IMR-90 (cell line): Measurements from ENCODE around the gene CCR9. TPM values are rescaled to one million over a fixed set of nuclear protein-coding genes. Genes with fewer than 3 reads are reported as not detected.

Experiments used
- ATAC-seq: fragments of 200-7000 bp; cut with Tn5 transposase; 2 replicates; pipeline ENCODE4 v1.9.1; 2020; ENCODE audit warnings: low read depth, mild to moderate bottlenecking, moderate library complexity
- BruUV-seq: library from RNA; stranded (reverse); fragments of 400-500 nt; replicated peaks from 2 replicates; lab custom pipeline; 2021; lab: Mats Ljungman, UMichigan
- CTCF ChIA-PET: fragments of 300-600 bp; formaldehyde crosslinking; extraction: SDS; loops from one replicate; lab custom pipeline; 2021; ENCODE audit warnings: antibody characterized with exemption; lab: Yijun Ruan, JAX
- POLR2A ChIA-PET: fragments of 300-600 bp; sonication (Branson Sonifier 250); formaldehyde crosslinking; loops from one replicate; lab custom pipeline; 2022; ENCODE audit warnings: antibody characterized with exemption; ENCODE audit not compliant: unreplicated experiment; lab: Charles Lee
- DNase-seq: peaks from one replicate; pipeline ENCODE4 v3.0.0; 2013
- H2AFZ ChIP-seq: replicated peaks from 2 replicates; pipeline ENCODE3; 2013; ENCODE audit warnings: low read length, mild to moderate bottlenecking; ENCODE audit not compliant: poor library complexity
- H2AK5ac ChIP-seq: 2 replicates; pipeline ENCODE4 v1.6.1; 2013; ENCODE audit warnings: low read depth, low read length, inconsistent platforms
- H2AK9ac ChIP-seq: replicated peaks from 2 replicates; pipeline ENCODE3; 2013; ENCODE audit warnings: mild to moderate bottlenecking, low read depth, low read length, moderate library complexity; ENCODE audit not compliant: poor library complexity
- H2BK120ac ChIP-seq: 2 replicates; pipeline ENCODE4 v1.6.1; 2013; ENCODE audit warnings: low read depth, low read length, inconsistent platforms
- H2BK15ac ChIP-seq: 3 replicates; pipeline ENCODE4 v1.6.1; 2013; ENCODE audit warnings: low read depth, low read length, inconsistent platforms
- H2BK20ac ChIP-seq: 2 replicates; pipeline ENCODE4 v1.6.1; 2013; ENCODE audit warnings: low read depth, mild to moderate bottlenecking, inconsistent platforms, low read length, moderate library complexity
- H2BK5ac ChIP-seq: 2 replicates; pipeline ENCODE4 v1.6.1; 2013; ENCODE audit warnings: mild to moderate bottlenecking, low read depth, low read length, inconsistent platforms; ENCODE audit not compliant: poor library complexity, severe bottlenecking
- H3K14ac ChIP-seq: replicated peaks from 2 replicates; pipeline ENCODE4 v1.6.1; 2013; ENCODE audit warnings: low read depth, low read length, inconsistent platforms
- H3K18ac ChIP-seq: 2 replicates; pipeline ENCODE4 v1.6.1; 2013; ENCODE audit warnings: low read depth, low read length, control low read depth
- H3K23ac ChIP-seq: 2 replicates; pipeline ENCODE4 v1.6.1; 2013; ENCODE audit warnings: low read depth, low read length, inconsistent platforms
- H3K27ac ChIP-seq: 2 replicates; pipeline ENCODE4 v1.5.1; 2013; ENCODE audit warnings: mild to moderate bottlenecking, control low read depth, low read length; ENCODE audit not compliant: insufficient read depth
- H3K27me3 ChIP-seq: 2 replicates; pipeline ENCODE4 v1.6.1; 2013; ENCODE audit warnings: low read length; ENCODE audit not compliant: control insufficient read depth, insufficient read depth
- H3K36me3 ChIP-seq: 2 replicates; pipeline ENCODE4 v1.6.1; 2013; ENCODE audit warnings: low read length, mixed read lengths; ENCODE audit not compliant: control insufficient read depth, insufficient read depth
- H3K4ac ChIP-seq: 2 replicates; pipeline ENCODE4 v1.6.1; 2013; ENCODE audit warnings: low read depth, low read length, inconsistent platforms
- H3K4me1 ChIP-seq: 2 replicates; pipeline ENCODE4 v1.6.1; 2013; ENCODE audit warnings: low read length, mixed read lengths; ENCODE audit not compliant: control insufficient read depth, insufficient read depth
- H3K4me2 ChIP-seq: 2 replicates; pipeline ENCODE4 v1.6.1; 2013; ENCODE audit warnings: low read depth, mild to moderate bottlenecking, control low read depth, low read length, moderate library complexity
- H3K4me3 ChIP-seq: 2 replicates; pipeline ENCODE4 v1.5.1; 2013; ENCODE audit warnings: low read depth, mild to moderate bottlenecking, control low read depth, low read length, moderate library complexity; ENCODE audit not compliant: insufficient read depth
- H3K56ac ChIP-seq: 2 replicates; pipeline ENCODE4 v1.6.1; 2013; ENCODE audit warnings: low read length, inconsistent platforms; ENCODE audit not compliant: insufficient read depth; ENCODE audit errors: extremely low read depth
- H3K79me1 ChIP-seq, 2 experiments: 2 replicates each; pipeline ENCODE4 v1.6.1; 2013; ENCODE audit warnings: low read length in 2 of 2, inconsistent platforms in 1 of 2, low read depth in 1 of 2
- H3K9ac ChIP-seq: 2 replicates; pipeline ENCODE4 v1.6.1; 2013; ENCODE audit warnings: low read depth, low read length, control low read depth
- H3K9me1 ChIP-seq: 2 replicates; pipeline ENCODE4 v1.6.1; 2013; ENCODE audit warnings: low read length, inconsistent platforms; ENCODE audit not compliant: insufficient read depth
- H3K9me3 ChIP-seq: 2 replicates; pipeline ENCODE4 v1.6.1; 2013; ENCODE audit warnings: low read length; ENCODE audit not compliant: control insufficient read depth, insufficient read depth
- H4K20me1 ChIP-seq: 2 replicates; pipeline ENCODE4 v1.6.1; 2013; ENCODE audit warnings: low read length, inconsistent platforms; ENCODE audit not compliant: insufficient read depth
- H4K5ac ChIP-seq: 2 replicates; pipeline ENCODE4 v1.6.1; 2013; ENCODE audit warnings: mild to moderate bottlenecking, low read depth, low read length, control low read depth
- H4K8ac ChIP-seq, 2 experiments: 2 replicates each; pipeline ENCODE4 v1.6.1; 2013; ENCODE audit warnings: low read depth in 2 of 2, low read length in 2 of 2, control low read depth in 1 of 2, inconsistent platforms in 1 of 2
- H4K91ac ChIP-seq: 2 replicates; pipeline ENCODE4 v1.6.1; 2013; ENCODE audit warnings: low read depth, low read length, inconsistent platforms; ENCODE audit not compliant: insufficient read depth
- BHLHE40 ChIP-seq: fragments of 150-350 bp; IDR thresholded peaks from 2 replicates; pipeline ENCODE4 v1.6.1; 2016; ENCODE audit warnings: mild to moderate bottlenecking, low read depth, low read length
- CEBPB ChIP-seq: IDR thresholded peaks from 2 replicates; pipeline ENCODE4 v1.6.1; 2012; ENCODE audit warnings: low read depth, low read length, improper control_type of control experiment
- CHD1 ChIP-seq: IDR thresholded peaks from 2 replicates; pipeline ENCODE4 v1.6.1; 2012; ENCODE audit warnings: low read depth, low read length, improper control_type of control experiment
- ELK1 ChIP-seq: fragments of 150-350 bp; IDR thresholded peaks from 2 replicates; pipeline ENCODE4 v1.6.1; 2016; ENCODE audit warnings: low read depth, mild to moderate bottlenecking, low read length, moderate library complexity, borderline replicate concordance
- FOS ChIP-seq: fragments of 150-350 bp; IDR thresholded peaks from 2 replicates; pipeline ENCODE4 v1.6.1; 2016; ENCODE audit warnings: low read depth, low read length
- MAFK ChIP-seq: IDR thresholded peaks from 2 replicates; pipeline ENCODE4 v1.6.1; 2012; ENCODE audit warnings: low read depth, low read length, improper control_type of control experiment
- MAZ ChIP-seq: IDR thresholded peaks from 2 replicates; pipeline ENCODE4 v1.6.1; 2012; ENCODE audit warnings: low read depth, mild to moderate bottlenecking, low read length, improper control_type of control experiment, moderate library complexity, borderline replicate concordance
- MXI1 ChIP-seq: IDR thresholded peaks from 2 replicates; pipeline ENCODE4 v1.6.1; 2012; ENCODE audit warnings: low read depth, mild to moderate bottlenecking, low read length, moderate library complexity, borderline replicate concordance
- NFE2L2 ChIP-seq: fragments of 150-350 bp; IDR thresholded peaks from 2 replicates; pipeline ENCODE4 v1.6.1; 2016; ENCODE audit warnings: low read depth, mild to moderate bottlenecking, low read length
- POLR2A ChIP-seq: IDR thresholded peaks from 2 replicates; pipeline ENCODE4 v1.6.1; 2012; ENCODE audit warnings: mild to moderate bottlenecking, low read depth, low read length
- RAD21 ChIP-seq: IDR thresholded peaks from 2 replicates; pipeline ENCODE4 v1.6.1; 2012; ENCODE audit warnings: low read length, improper control_type of control experiment
- RCOR1 ChIP-seq: IDR thresholded peaks from 2 replicates; pipeline ENCODE4 v1.6.1; 2012; ENCODE audit warnings: mild to moderate bottlenecking, low read length, improper control_type of control experiment; ENCODE audit not compliant: insufficient replicate concordance
- SMC3 ChIP-seq: fragments of 150-350 bp; IDR thresholded peaks from 2 replicates; pipeline ENCODE4 v1.6.1; 2016; ENCODE audit warnings: low read depth, mild to moderate bottlenecking, antibody characterized with exemption, low read length, moderate library complexity
- USF2 ChIP-seq: fragments of 150-350 bp; IDR thresholded peaks from 2 replicates; pipeline ENCODE4 v1.6.1; 2017; ENCODE audit warnings: mild to moderate bottlenecking, antibody characterized with exemption, low read length, low read depth
- WGBS, 2 experiments: methylation state at CpG; one replicate each; pipeline versions ENCODE4 v1.1.5 to v1.1.7; 2013; ENCODE audit warnings: missing lambda C conversion rate in 2 of 2; ENCODE audit not compliant: insufficient read length in 1 of 2; ENCODE audit errors: extremely low coverage in 2 of 2; 5-methylcytosine and 5-hydroxymethylcytosine counted together
- dilution Hi-C: fragments of 300-500 bp; cut with HindIII; formaldehyde crosslinking; loops from one replicate; pipeline ENCODE4 v1.14.3; 2018; ENCODE audit warnings: low sequenced_read_pairs; ENCODE audit not compliant: unreplicated experiment
- in situ Hi-C: fragments of 300-500 bp; cut with MboI; formaldehyde crosslinking; loops from 3 replicates; pipeline ENCODE4 v1.14.3; 2019; ENCODE audit warnings: low sequenced_read_pairs, inconsistent platforms, mixed read lengths
- intact Hi-C: fragments of 100-400 bp; cut with micrococcal nuclease; formaldehyde crosslinking; loops from 2 replicates; pipeline ENCODE4 v1.10.0; 2022
- polyA plus RNA-seq, 3 experiments: library from polyadenylated mRNA; depleted of rRNA; stranded (reverse); fragments of >200 nt; gene quantifications; 2 replicates each; pipeline ENCODE4 v1.2.3, GENCODE V29; 2012; ENCODE audit warnings: low replicate concordance in 1 of 3
- total RNA-seq: library from RNA; depleted of rRNA; stranded (reverse); fragments of >200 nt; gene quantifications from 2 replicates; pipeline ENCODE4 v1.2.3, GENCODE V29; 2012

Gene CCR9
- total and polyA plus RNA-seq, 2 of the 4 experiments (the other 2 are of a cell fraction), result not detected

- TF ChIP-seq ELK1 (no peak), NFE2L2 (no peak)
These were observed 3.0 kb downstream of the CCR9 start (continued) for GRCh38 chr3:45889337-45889736.

GRCh38 chr3:45890405-45890804 is 4.1 kb downstream of the CCR9 start:
- CTCF ChIA-PET, result no interaction called here
- H4K5ac ChIP-seq, result no peak overlapping the region
- no peaks in the 10 kb centered on the region for H3K79me1 ChIP-seq
- H3K4me2 ChIP-seq, result no peak overlapping the region
- no CpG with 5 or more reads among the region's 3 CpGs for WGBS, 2 experiments
- H3K9me1 ChIP-seq, result no peaks in the 10 kb centered on the region
- no peak overlapping the region for H3K18ac ChIP-seq
- no peak overlapping the region for H2BK5ac ChIP-seq
- no peak overlapping the region for H4K8ac ChIP-seq
- in situ Hi-C loops, result no loop called here
- H3K4ac ChIP-seq, result no peak overlapping the region
- no TSS peak for BruUV-seq
- H3K4me1 ChIP-seq, result no peaks in the 10 kb centered on the region; the same call in 1 of the 2 replicates
- H3K56ac ChIP-seq, result no peak overlapping the region
- intact Hi-C loops, result loop anchor here (5.0 kb wide), 1 partner anchor 43 kb away; no protein-coding TSS in a partner anchor
- H2AFZ ChIP-seq, result no peak overlapping the region
- no peak overlapping the region for H3K4me3 ChIP-seq
- no peaks in the 10 kb centered on the region for H3K9me3 ChIP-seq
- POLR2A ChIA-PET, result no interaction called here
- H4K91ac ChIP-seq, result no peak overlapping the region
- H3K14ac ChIP-seq, result no peak overlapping the region
- H3K36me3 ChIP-seq, result no peaks in the 10 kb centered on the region
- no peak overlapping the region for H2AK5ac ChIP-seq
- dilution Hi-C loops, result no loop called here
- H4K20me1 ChIP-seq, result no peaks in the 10 kb centered on the region
- DNase-seq (no peak), ATAC-seq (no peak)
- H2BK20ac ChIP-seq, result no peak overlapping the region
- H3K9ac ChIP-seq, result no peak overlapping the region
- H2BK120ac ChIP-seq, result no peak overlapping the region
- H3K27me3 ChIP-seq, result peaks cover 17% of the 10 kb centered on the region
- no peak overlapping the region for H3K23ac ChIP-seq
- no peak overlapping the region for H3K27ac ChIP-seq
- H2BK15ac ChIP-seq, result no peak overlapping the region
- no peak overlapping the region for H2AK9ac ChIP-seq
- no peak for TF ChIP-seq MXI1
- no peak for TF ChIP-seq POLR2A
- TF ChIP-seq FOS, result no peak
- TF ChIP-seq MAZ, result no peak
- no peak for TF ChIP-seq RCOR1
- no peak for TF ChIP-seq CEBPB
- no peak for TF ChIP-seq CHD1
- TF ChIP-seq BHLHE40, result no peak
- no peak for TF ChIP-seq SMC3
- no peak for TF ChIP-seq MAFK
- no peak for TF ChIP-seq ELK1
- TF ChIP-seq RAD21, result no peak
- no peak for TF ChIP-seq USF2
